Measurements from ENCODE around the gene SEC14L6.
"Not testable (repeated sequence)": the region's sequence is repeated elsewhere in the genome, so short reads cannot be mapped to it uniquely, and the experiment has no call there.

Gene SEC14L6

DNA sequence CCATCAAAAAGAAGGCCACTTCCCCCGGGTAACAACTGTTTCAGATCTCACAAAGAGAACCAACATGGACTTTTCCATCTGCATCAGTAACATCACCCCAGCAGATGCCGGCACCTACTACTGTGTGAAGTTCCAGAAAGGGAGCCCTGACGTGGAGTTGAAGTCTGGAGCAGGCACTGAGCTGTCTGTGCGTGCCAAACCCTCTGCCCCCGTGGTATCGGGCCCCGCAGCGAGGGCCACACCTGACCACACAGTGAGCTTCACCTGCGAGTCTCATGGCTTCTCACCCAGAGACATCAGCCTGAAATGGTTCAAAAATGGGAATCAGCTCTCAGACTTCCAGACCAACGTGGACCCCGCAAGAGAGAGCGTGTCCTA is 3.7 kb downstream of the SEC14L6 start:
- Histone ChIP-seq H3K23ac (ENCODE audit: low read length in 2 of 2) (no peak overlapping the region), H3K4ac (ENCODE audit: low read depth in 1 of 2, low read length in 2 of 2) (no peak overlapping the region), H3K18ac (ENCODE audit: low read depth in 1 of 2, low read length in 2 of 2) (no peak overlapping the region), H2BK12ac (ENCODE audit: low read length in 2 of 2) (no peak overlapping the region), H3K9me3 (ENCODE audit: control insufficient read depth, low read length) (no peaks in the 10 kb centered on the region), H3K79me1 (replicated peaks; ENCODE audit: low read length, poor library complexity, severe bottlenecking) (no peaks in the 10 kb centered on the region), H3K4me3 (ENCODE audit: insufficient read depth in 1 of 2, low read depth in 1 of 2, low read length in 2 of 2) (no peak overlapping the region), H3K14ac (ENCODE audit: low read length in 2 of 2) (no peak overlapping the region), H2BK15ac (ENCODE audit: low read depth, poor library complexity, severe bottlenecking) (no peak overlapping the region), H3K27ac (ENCODE audit: low read length, poor library complexity, severe bottlenecking) (no peak overlapping the region), H2AFZ (ENCODE audit: low read depth, low read length) (no peak overlapping the region), H3K36me3 (ENCODE audit: control insufficient read depth in 1 of 2, insufficient read depth in 2 of 2, low read depth in 1 of 2, low read length in 2 of 2) (peaks cover 0 to 3% of the 10 kb centered on the region in 2 experiments), H3K4me1 (ENCODE audit: control insufficient read depth, insufficient read depth, low read depth, low read length) (peaks cover 9% of the 10 kb centered on the region), H3K4me2 (ENCODE audit: low read length, poor library complexity, severe bottlenecking) (peak overlapping the region; percentile 93), H2BK5ac (ENCODE audit: low read depth, low read length, poor library complexity, severe bottlenecking) (no peak overlapping the region), H2AK5ac (ENCODE audit: low read length, severe bottlenecking) (peak overlapping the region; percentile 54), H3K9ac (ENCODE audit: low read length) (peak overlapping the region; percentile 29), H4K91ac (ENCODE audit: low read length) (no peak overlapping the region), H2BK120ac (ENCODE audit: low read depth, low read length) (no peak overlapping the region), H3K27me3 (ENCODE audit: control insufficient read depth in 1 of 2, insufficient read depth in 1 of 2, low read length in 2 of 2) (peaks cover 1 to 53% of the 10 kb centered on the region in 2 experiments), H4K8ac (ENCODE audit: low read length) (no peak overlapping the region)
- 80% methylated on average over 12 of the region's 12 CpGs for WGBS
- DNase-seq = no peak

DNA sequence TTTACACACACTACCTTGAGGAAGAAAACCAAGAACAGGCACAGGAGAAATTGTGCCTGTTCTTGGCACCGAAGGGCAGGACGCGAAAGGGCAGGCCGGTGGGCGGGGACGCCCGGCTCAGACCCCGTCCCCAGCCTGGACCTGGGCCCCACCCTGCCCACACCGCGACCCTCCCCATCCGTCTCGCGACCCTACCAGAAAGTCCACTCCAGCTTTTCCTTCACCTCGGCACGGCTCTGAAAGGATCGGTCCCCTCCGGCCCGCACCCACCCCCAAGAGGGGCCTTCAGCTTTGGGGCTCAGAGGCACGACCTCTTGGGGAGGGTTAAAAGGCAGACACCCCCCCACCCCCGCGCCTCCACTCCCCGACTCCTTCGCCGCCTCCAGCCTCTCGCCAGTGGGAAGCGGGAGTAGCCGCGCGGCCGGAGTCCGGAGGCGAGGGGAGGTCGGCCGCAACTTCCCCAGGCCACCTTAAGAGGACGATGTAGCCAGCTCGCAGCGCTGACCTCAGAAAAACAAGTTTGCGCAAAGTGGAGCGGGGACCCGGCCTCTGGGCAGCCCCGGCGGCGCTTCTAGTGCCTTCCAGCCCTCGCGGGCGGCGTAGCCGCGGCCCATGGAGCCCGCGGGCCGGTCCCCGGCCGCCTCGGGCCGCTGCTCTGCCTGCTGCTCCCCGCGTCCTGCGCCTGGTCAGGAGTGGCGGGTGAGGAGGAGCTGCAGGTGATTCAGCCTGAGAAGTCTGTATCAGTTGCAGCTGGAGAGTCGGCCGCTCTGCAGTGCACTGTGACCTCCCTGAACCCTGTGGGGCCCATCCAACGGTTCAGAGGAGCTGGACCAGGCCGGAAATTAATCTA is 4.4 kb downstream of the SEC14L6 start:
- Histone ChIP-seq H2BK12ac (ENCODE audit: low read length in 2 of 2) (no peak overlapping the region), H3K79me1 (replicated peaks; ENCODE audit: low read length, poor library complexity, severe bottlenecking) (no peaks in the 10 kb centered on the region), H3K27ac (ENCODE audit: low read length, poor library complexity, severe bottlenecking) (no peak overlapping the region), H2BK120ac (ENCODE audit: low read depth, low read length) (no peak overlapping the region), H2BK5ac (ENCODE audit: low read depth, low read length, poor library complexity, severe bottlenecking) (no peak overlapping the region), H3K36me3 (ENCODE audit: control insufficient read depth in 1 of 2, insufficient read depth in 2 of 2, low read depth in 1 of 2, low read length in 2 of 2) (peaks cover 0 to 3% of the 10 kb centered on the region in 2 experiments), H3K4me2 (ENCODE audit: low read length, poor library complexity, severe bottlenecking) (peak overlapping the region; percentile 93), H3K27me3 (ENCODE audit: control insufficient read depth in 1 of 2, insufficient read depth in 1 of 2, low read length in 2 of 2) (peaks cover 0 to 47% of the 10 kb centered on the region in 2 experiments), H2AK5ac (ENCODE audit: low read length, severe bottlenecking) (no peak overlapping the region), H4K91ac (ENCODE audit: low read length) (no peak overlapping the region), H3K4me1 (ENCODE audit: control insufficient read depth, insufficient read depth, low read depth, low read length) (peaks cover 9% of the 10 kb centered on the region), H3K9ac (ENCODE audit: low read length) (peak overlapping the region; percentile 29), H3K4me3 (ENCODE audit: insufficient read depth in 1 of 2, low read depth in 1 of 2, low read length in 2 of 2) (peak overlapping the region in 1 of 2 experiments; percentile 56), H3K9me3 (ENCODE audit: control insufficient read depth, low read length) (no peaks in the 10 kb centered on the region), H4K8ac (ENCODE audit: low read length) (no peak overlapping the region), H3K18ac (ENCODE audit: low read depth in 1 of 2, low read length in 2 of 2) (no peak overlapping the region), H3K4ac (ENCODE audit: low read depth in 1 of 2, low read length in 2 of 2) (no peak overlapping the region), H3K14ac (ENCODE audit: low read length in 2 of 2) (no peak overlapping the region), H2BK15ac (ENCODE audit: low read depth, poor library complexity, severe bottlenecking) (no peak overlapping the region), H2AFZ (ENCODE audit: low read depth, low read length) (no peak overlapping the region), H3K23ac (ENCODE audit: low read length in 2 of 2) (no peak overlapping the region)
- 3% methylated on average over 64 of the region's 64 CpGs for WGBS
- peak; percentile 2 for DNase-seq

DNA sequence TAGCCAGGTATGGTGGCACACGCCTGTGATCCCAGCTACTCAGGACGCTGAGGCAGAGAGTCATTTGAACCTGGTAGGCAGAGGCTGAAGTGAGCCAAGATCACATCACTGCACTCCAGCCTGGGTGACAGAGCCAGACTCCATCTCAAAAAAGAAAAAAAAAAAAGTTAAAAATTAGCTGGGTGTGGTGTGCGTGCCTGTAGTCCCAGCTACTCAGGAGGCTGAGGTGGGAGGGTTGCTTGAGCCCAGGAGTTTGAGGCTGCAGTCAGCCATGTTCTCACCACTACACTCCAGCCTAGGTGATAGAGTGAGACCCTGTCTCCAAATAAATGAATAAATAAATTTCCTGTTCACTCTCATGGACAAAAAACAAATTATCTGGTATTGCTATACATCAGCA is 5.0 kb downstream of the SEC14L6 start:
- not testable (repeated sequence) for H3K9me3 ChIP-seq (ENCODE audit: control insufficient read depth, low read length); H2BK120ac ChIP-seq (ENCODE audit: low read depth, low read length)

DNA sequence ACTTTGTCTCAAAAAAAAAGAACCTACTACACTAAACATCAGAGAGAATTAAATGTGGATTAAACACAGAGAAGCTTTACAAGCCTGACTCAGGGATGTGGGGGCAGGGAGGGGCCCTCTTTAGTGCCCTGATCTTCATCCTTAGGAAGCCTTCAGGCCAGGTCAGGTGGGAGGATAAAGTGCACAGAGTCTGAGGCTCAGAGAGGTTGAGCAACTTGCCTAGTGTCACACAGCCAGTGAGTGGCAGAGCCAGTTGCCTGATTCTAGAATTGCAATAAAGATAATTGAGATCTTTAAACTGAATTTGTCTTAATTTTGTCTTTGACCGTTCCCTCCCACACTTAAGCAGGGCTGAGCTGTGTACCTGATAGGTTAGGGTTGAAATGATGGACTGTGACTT is 7.2 kb downstream of the SEC14L6 start:
- H3K9me3 ChIP-seq (ENCODE audit: control insufficient read depth, low read length) = no peaks in the 10 kb centered on the region
- H4K91ac ChIP-seq (ENCODE audit: low read length) = no peak overlapping the region
- no peak overlapping the region for H2AK5ac ChIP-seq (ENCODE audit: low read length, severe bottlenecking)
- peaks cover 9% of the 10 kb centered on the region for H3K4me1 ChIP-seq (ENCODE audit: control insufficient read depth, insufficient read depth, low read depth, low read length)
- H3K4ac ChIP-seq (ENCODE audit: low read depth in 1 of 2, low read length in 2 of 2) = no peak overlapping the region
- H2BK5ac ChIP-seq (ENCODE audit: low read depth, low read length, poor library complexity, severe bottlenecking) = no peak overlapping the region
- no peak overlapping the region for H3K4me3 ChIP-seq (ENCODE audit: insufficient read depth in 1 of 2, low read depth in 1 of 2, low read length in 2 of 2)
- H2AFZ ChIP-seq (ENCODE audit: low read depth, low read length) = no peak overlapping the region
- H3K18ac ChIP-seq (ENCODE audit: low read depth in 1 of 2, low read length in 2 of 2) = no peak overlapping the region
- H3K4me2 ChIP-seq (ENCODE audit: low read length, poor library complexity, severe bottlenecking) = no peak overlapping the region
- no peak overlapping the region for H3K9ac ChIP-seq (ENCODE audit: low read length)
- no peaks in the 10 kb centered on the region for H3K36me3 ChIP-seq (ENCODE audit: control insufficient read depth in 1 of 2, insufficient read depth in 2 of 2, low read depth in 1 of 2, low read length in 2 of 2)
- no peak overlapping the region for H2BK15ac ChIP-seq (ENCODE audit: low read depth, poor library complexity, severe bottlenecking)
- no peak overlapping the region for H3K27ac ChIP-seq (ENCODE audit: low read length, poor library complexity, severe bottlenecking)
- 100% methylated on average over 1 of the region's 1 CpG for WGBS
- H3K23ac ChIP-seq (ENCODE audit: low read length in 2 of 2) = no peak overlapping the region
- no peak overlapping the region for H3K14ac ChIP-seq (ENCODE audit: low read length in 2 of 2)
- H4K8ac ChIP-seq (ENCODE audit: low read length) = no peak overlapping the region
- DNase-seq = no peak
- H3K27me3 ChIP-seq (ENCODE audit: control insufficient read depth in 1 of 2, insufficient read depth in 1 of 2, low read length in 2 of 2) = peaks cover 0 to 41% of the 10 kb centered on the region in 2 experiments
- H2BK12ac ChIP-seq (ENCODE audit: low read length in 2 of 2) = no peak overlapping the region
- H3K79me1 ChIP-seq (replicated peaks; ENCODE audit: low read length, poor library complexity, severe bottlenecking) = no peaks in the 10 kb centered on the region
- no peak overlapping the region for H2BK120ac ChIP-seq (ENCODE audit: low read depth, low read length)

More for the DNA sequence above, 5.0 kb downstream of the SEC14L6 start:
- not testable (repeated sequence) for H2BK12ac ChIP-seq (ENCODE audit: low read length in 2 of 2); H4K91ac ChIP-seq (ENCODE audit: low read length); H3K9ac ChIP-seq (ENCODE audit: low read length); H2BK5ac ChIP-seq (ENCODE audit: low read depth, low read length, poor library complexity, severe bottlenecking); H3K79me1 ChIP-seq (replicated peaks; ENCODE audit: low read length, poor library complexity, severe bottlenecking); DNase-seq; H4K8ac ChIP-seq (ENCODE audit: low read length); H3K4me3 ChIP-seq (ENCODE audit: insufficient read depth in 1 of 2, low read depth in 1 of 2, low read length in 2 of 2); H2AK5ac ChIP-seq (ENCODE audit: low read length, severe bottlenecking); H3K36me3 ChIP-seq (ENCODE audit: control insufficient read depth in 1 of 2, insufficient read depth in 2 of 2, low read depth in 1 of 2, low read length in 2 of 2); H3K23ac ChIP-seq (ENCODE audit: low read length in 2 of 2); H3K27ac ChIP-seq (ENCODE audit: low read length, poor library complexity, severe bottlenecking); H3K18ac ChIP-seq (ENCODE audit: low read depth in 1 of 2, low read length in 2 of 2); H2AFZ ChIP-seq (ENCODE audit: low read depth, low read length); H3K14ac ChIP-seq (ENCODE audit: low read length in 2 of 2); H3K4me1 ChIP-seq (ENCODE audit: control insufficient read depth, insufficient read depth, low read depth, low read length); H2BK15ac ChIP-seq (ENCODE audit: low read depth, poor library complexity, severe bottlenecking); H3K4ac ChIP-seq (ENCODE audit: low read depth in 1 of 2, low read length in 2 of 2)
- Histone ChIP-seq H3K27me3 (ENCODE audit: control insufficient read depth in 1 of 2, insufficient read depth in 1 of 2, low read length in 2 of 2) (peaks cover 0 to 41% of the 10 kb centered on the region in 2 experiments), H3K4me2 (ENCODE audit: low read length, poor library complexity, severe bottlenecking) (peak overlapping the region; percentile 93)
- 92% methylated on average over 3 of the region's 3 CpGs for WGBS
